Caco-2 (cell line): ENCODE results near the gene DPRX. TPM values are rescaled to one million over a fixed set of nuclear protein-coding genes. Genes with fewer than 3 reads are reported as not detected.

Experiments
- BruUV-seq: library from RNA; stranded (reverse); fragments of 400-500 nt; replicated peaks from 2 replicates; lab custom pipeline; 2021; lab: Mats Ljungman, UMichigan
- CTCF ChIA-PET: fragments of 300-600 bp; sonication (Branson Sonifier 250); formaldehyde crosslinking; loops from one replicate; lab custom pipeline; 2022; ENCODE audit warnings: antibody characterized with exemption; lab: Charles Lee
- POLR2A ChIA-PET: fragments of 300-600 bp; sonication (Branson Sonifier 250); formaldehyde crosslinking; loops from one replicate; lab custom pipeline; 2022; ENCODE audit warnings: antibody characterized with exemption; lab: Charles Lee
- DNase-seq, 2 experiments: peaks; one replicate each; pipeline versions ENCODE4 v3.0.0 to v3.0.0-alpha.2; 2020 to 2022
- H3K27me3 ChIP-seq: replicated peaks from 2 replicates; pipeline ENCODE4 v1.6.0; 2011; ENCODE audit warnings: low read length; ENCODE audit not compliant: control insufficient read depth, insufficient read depth
- H3K36me3 ChIP-seq: 2 replicates; pipeline ENCODE4 v1.5.1; 2011; ENCODE audit warnings: low read length; ENCODE audit not compliant: control insufficient read depth, insufficient read depth
- H3K4me1 ChIP-seq: fragments of 250-450 bp; sonication (Bioruptor Pico); 2 replicates; pipeline ENCODE4 v1.5.1; 2020; ENCODE audit warnings: mild to moderate bottlenecking
- H3K4me3 ChIP-seq: 2 replicates; pipeline ENCODE4 v1.5.1; 2011; ENCODE audit warnings: low read depth, mild to moderate bottlenecking, control low read depth, low read length
- H3K9me3 ChIP-seq: fragments of 250-450 bp; sonication (Bioruptor Pico); 2 replicates; pipeline ENCODE4 v1.5.1; 2020; ENCODE audit warnings: mild to moderate bottlenecking, moderate library complexity
- H3K27ac Mint-ChIP-seq: one replicate; pipeline ENCODE4 v1.8.0; 2022; ENCODE audit warnings: mixed read lengths; ENCODE audit not compliant: unreplicated experiment
- H3K27me3 Mint-ChIP-seq: one replicate; pipeline ENCODE4 v1.8.0; 2022; ENCODE audit warnings: mixed read lengths; ENCODE audit not compliant: insufficient read depth, unreplicated experiment
- H3K36me3 Mint-ChIP-seq: one replicate; pipeline ENCODE4 v1.8.0; 2022; ENCODE audit warnings: mild to moderate bottlenecking, mixed read lengths; ENCODE audit not compliant: insufficient read depth, unreplicated experiment
- H3K4me1 Mint-ChIP-seq: one replicate; pipeline ENCODE4 v1.8.0; 2022; ENCODE audit warnings: low read depth, mixed read lengths; ENCODE audit not compliant: unreplicated experiment
- H3K4me3 Mint-ChIP-seq: one replicate; pipeline ENCODE4 v1.8.0; 2022; ENCODE audit warnings: mild to moderate bottlenecking, moderate library complexity, mixed read lengths; ENCODE audit not compliant: unreplicated experiment
- H3K9me3 Mint-ChIP-seq: one replicate; pipeline ENCODE4 v1.8.0; 2022; ENCODE audit warnings: mixed read lengths; ENCODE audit not compliant: unreplicated experiment
- CTCF ChIP-seq, 2 experiments: fragments of 200-600 bp in 1 of 2; IDR thresholded peaks; 1 replicate in 1 of 2; 2 replicates in 1 of 2; pipeline versions ENCODE4 v1.5.1 to v1.8.0; 2011 to 2022; ENCODE audit warnings: antibody characterized with exemption in 1 of 2, control low read depth in 1 of 2, inconsistent platforms in 1 of 2, low read depth in 1 of 2, low read length in 1 of 2, mild to moderate bottlenecking in 1 of 2, moderate library complexity in 1 of 2; ENCODE audit not compliant: insufficient read depth in 1 of 2, severe bottlenecking in 1 of 2, unreplicated experiment in 1 of 2
- intact Hi-C: fragments of 100-400 bp; cut with micrococcal nuclease; formaldehyde crosslinking; loops from one replicate; pipeline ENCODE4 v1.10.0; 2022; ENCODE audit not compliant: unreplicated experiment
- total RNA-seq: library from RNA; stranded (reverse); gene quantifications from 2 replicates; pipeline ENCODE4 v1.2.3, GENCODE V29; 2022

The DPRX gene
- total RNA-seq, 1 experiment from 2014 or later: not detected

GRCh38 chr19:53647350-53647749 is 15.6 kb downstream of the DPRX start:
- Mint-ChIP-seq H3K27ac (peak overlapping the region; percentile 64), H3K4me1 (peaks cover 18% of the 10 kb centered on the region), H3K4me3 (no peak overlapping the region), H3K27me3 (no peaks in the 10 kb centered on the region), H3K36me3 (peaks cover 9% of the 10 kb centered on the region), H3K9me3 (peaks cover 23% of the 10 kb centered on the region)
- TF ChIP-seq CTCF (IDR thresholded peaks at IDR 0.05; ENCODE audit: insufficient read depth in 1 of 2, low read depth in 1 of 2, low read length in 1 of 2, severe bottlenecking in 1 of 2, unreplicated experiment in 1 of 2): no peak
- ChIA-PET CTCF (no interaction called here), POLR2A (no interaction called here)
- no TSS peak for BruUV-seq
- DNase-seq: no peak
- H3K36me3 ChIP-seq: no peaks in the 10 kb centered on the region
- no peaks in the 10 kb centered on the region for H3K27me3 ChIP-seq
- H3K4me3 ChIP-seq: no peak overlapping the region
- H3K4me1 ChIP-seq: peaks cover 17% of the 10 kb centered on the region
- intact Hi-C loops: no loop called here
- peaks cover 23% of the 10 kb centered on the region for H3K9me3 ChIP-seq

DNA sequence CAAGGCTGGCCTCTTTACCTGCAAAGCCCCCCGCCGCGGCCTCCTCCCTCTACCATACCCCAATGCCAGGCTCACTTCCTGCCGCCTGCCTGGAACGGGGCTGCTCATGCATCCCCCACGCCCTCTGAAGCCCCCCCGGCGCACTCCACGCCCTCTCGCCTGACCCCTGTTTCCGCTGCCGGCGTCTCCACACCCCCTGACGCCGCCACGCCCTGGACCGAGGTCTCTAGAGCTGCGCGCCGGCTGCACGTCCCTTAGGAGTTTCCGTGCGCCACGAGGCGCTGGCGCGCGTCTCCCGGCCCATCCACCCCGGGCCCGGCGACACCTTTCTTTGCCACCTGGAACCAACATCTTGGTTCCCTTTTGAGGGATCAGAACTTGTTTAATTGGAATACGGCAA is 16.0 kb downstream of the DPRX start:
- ChIA-PET CTCF (no interaction called here), POLR2A (no interaction called here)
- H3K4me3 ChIP-seq: no peak overlapping the region
- no peak for TF ChIP-seq CTCF (IDR thresholded peaks at IDR 0.05; ENCODE audit: insufficient read depth in 1 of 2, low read depth in 1 of 2, low read length in 1 of 2, severe bottlenecking in 1 of 2, unreplicated experiment in 1 of 2)
- H3K27me3 ChIP-seq: no peaks in the 10 kb centered on the region
- Mint-ChIP-seq H3K36me3 (peaks cover 9% of the 10 kb centered on the region), H3K4me1 (peaks cover 14% of the 10 kb centered on the region), H3K9me3 (peaks cover 18% of the 10 kb centered on the region), H3K4me3 (no peak overlapping the region), H3K27ac (peak overlapping the region; percentile 64), H3K27me3 (no peaks in the 10 kb centered on the region)
- no peak for DNase-seq
- H3K9me3 ChIP-seq: peaks cover 25% of the 10 kb centered on the region
- H3K4me1 ChIP-seq: peaks cover 12% of the 10 kb centered on the region; the same call in 1 of the 2 replicates
- no peaks in the 10 kb centered on the region for H3K36me3 ChIP-seq
- no TSS peak for BruUV-seq
- intact Hi-C loops: no loop called here

DNA sequence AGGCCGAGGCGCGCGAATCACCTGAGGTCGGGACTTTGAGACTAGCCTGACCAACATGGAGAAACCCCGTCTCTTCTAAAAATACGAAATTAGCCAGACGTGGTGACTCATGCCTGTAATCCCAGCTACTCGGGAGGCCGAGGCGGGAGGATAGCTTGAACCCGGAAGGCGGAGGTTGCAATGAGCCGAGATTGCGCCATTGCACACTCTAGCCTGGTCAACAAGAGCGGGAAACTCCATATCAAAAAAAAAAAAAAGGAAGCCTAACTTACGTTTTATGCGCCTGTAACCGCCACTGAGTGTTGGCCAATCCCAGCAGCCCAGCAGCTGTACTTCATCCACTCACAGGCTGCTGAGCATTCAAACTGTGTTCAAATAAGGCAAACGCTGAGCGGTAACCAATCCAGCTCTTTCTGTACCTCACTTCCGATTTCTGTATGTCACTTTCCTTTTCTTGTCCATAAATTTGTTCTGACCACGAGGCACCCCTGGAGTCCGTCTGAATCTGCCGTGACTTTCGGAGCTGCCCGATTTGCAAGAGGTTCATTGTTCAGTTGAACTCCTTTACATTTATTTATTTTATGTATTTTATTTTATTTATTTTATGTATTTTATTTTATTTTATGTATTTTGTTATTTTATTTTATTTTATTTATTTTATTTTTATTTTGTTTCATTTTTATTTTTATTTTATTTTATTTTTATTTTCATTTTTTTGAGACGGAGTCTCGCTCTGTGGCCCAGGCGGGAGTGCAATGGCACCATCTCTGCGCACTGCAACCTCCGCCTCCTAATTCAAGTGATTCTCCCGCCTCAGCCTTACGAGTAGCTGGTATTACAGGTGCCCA is 18.2 kb downstream of the DPRX start:
- peaks cover 41% of the 10 kb centered on the region for H3K9me3 ChIP-seq

More for the DNA sequence above, 18.2 kb downstream of the DPRX start:
- H3K36me3 Mint-ChIP-seq: peaks cover 11% of the 10 kb centered on the region
- no TSS peak for BruUV-seq
- intact Hi-C loops: no loop called here
- no peaks in the 10 kb centered on the region for H3K4me1 Mint-ChIP-seq
- no peak overlapping the region for H3K27ac Mint-ChIP-seq
- CTCF ChIA-PET: no interaction called here
- no peaks in the 10 kb centered on the region for H3K27me3 Mint-ChIP-seq
- Histone ChIP-seq H3K36me3 (no peaks in the 10 kb centered on the region), H3K27me3 (no peaks in the 10 kb centered on the region), H3K4me3 (no peak overlapping the region), H3K4me1 (no peaks in the 10 kb centered on the region)
- peaks cover 5% of the 10 kb centered on the region for H3K9me3 Mint-ChIP-seq
- no peak for DNase-seq
- no peak for TF ChIP-seq CTCF (IDR thresholded peaks at IDR 0.05; ENCODE audit: insufficient read depth in 1 of 2, low read depth in 1 of 2, low read length in 1 of 2, severe bottlenecking in 1 of 2, unreplicated experiment in 1 of 2)
- H3K4me3 Mint-ChIP-seq: no peak overlapping the region
- POLR2A ChIA-PET: interaction anchor here (0.5 kb wide), 1 partner anchor 463 kb away, joined by 8 read pairs; no protein-coding TSS in a partner anchor
